NCI-H2227 (cell line): ENCODE measurements around the gene CEP95.
A peak's percentile ranks its signal among the peaks of the same experiment; 100 is the strongest.
"Not testable (repeated sequence)": the region's sequence is repeated elsewhere in the genome, so short reads cannot be mapped to it uniquely, and the experiment has no call there.

ENCODE experiments used
- DNase-seq: peaks from one replicate; lab custom pipeline; 2025; ENCODE audit not compliant: unreplicated experiment; lab: John Stamatoyannopoulos, UW

The CEP95 gene

GRCh38 chr17:64506576-64507412 is at the start of gene CEP95:
TSS of gene CEP95 (plus strand) at chr17:64506977. CDS start at chr17:64507098, 121 bp downstream.
- peak; percentile 99 for DNase-seq

- no peak for DNase-seq
These were observed 49.6 kb upstream of the CEP95 start for GRCh38 chr17:64457156-64457555.

GRCh38 chr17:64458756-64459155 is 48.0 kb upstream of the CEP95 start:
- no peak for DNase-seq

GRCh38 chr17:64459284-64459747 is 47.5 kb upstream of the CEP95 start:
- no peak for DNase-seq

GRCh38 chr17:64459818-64460217 is 47.0 kb upstream of the CEP95 start:
- DNase-seq: not testable (repeated sequence)

- no peak for DNase-seq
These were observed 45.8 kb upstream of the CEP95 start for GRCh38 chr17:64460955-64461354.

GRCh38 chr17:64461788-64462187 is 45.0 kb upstream of the CEP95 start:
- no peak for DNase-seq

GRCh38 chr17:64466019-64466735 is 40.6 kb upstream of the CEP95 start:
- DNase-seq: peak; percentile 10

- not testable (repeated sequence) for DNase-seq
These were observed 39.9 kb upstream of the CEP95 start for GRCh38 chr17:64466834-64467233.

GRCh38 chr17:64470625-64471024 is 36.2 kb upstream of the CEP95 start:
- peak; percentile 58 for DNase-seq

GRCh38 chr17:64471440-64471839 is 35.3 kb upstream of the CEP95 start:
- no peak for DNase-seq

- no peak for DNase-seq
These were observed 34.2 kb upstream of the CEP95 start for GRCh38 chr17:64472564-64472963.

- no peak for DNase-seq
These were observed 28.9 kb upstream of the CEP95 start for GRCh38 chr17:64477849-64478248.

- no peak for DNase-seq
These were observed 25.8 kb upstream of the CEP95 start for GRCh38 chr17:64480951-64481350.

GRCh38 chr17:64484380-64484779 is 22.4 kb upstream of the CEP95 start:
- no peak for DNase-seq

GRCh38 chr17:64488301-64488700 is 18.5 kb upstream of the CEP95 start:
- no peak for DNase-seq

GRCh38 chr17:64491034-64491860 is 15.5 kb upstream of the CEP95 start:
- DNase-seq: peak; percentile 23

GRCh38 chr17:64491994-64492393 is 14.8 kb upstream of the CEP95 start:
- DNase-seq: no peak

- DNase-seq: peak; percentile 28
These were observed 14.2 kb upstream of the CEP95 start for GRCh38 chr17:64492481-64493109.

- no peak for DNase-seq
These were observed 12.7 kb upstream of the CEP95 start for GRCh38 chr17:64494121-64494520.

GRCh38 chr17:64495300-64495699 is 11.5 kb upstream of the CEP95 start:
- DNase-seq: not testable (repeated sequence)
